NCI-H82 treated with DMSO at 0.1 percent for 48 hours (cell line): ENCODE data around the gene GRAMD2B.
A peak's percentile ranks its signal among the peaks of the same experiment; 100 is the strongest.
"Not testable (repeated sequence)": the region's sequence is repeated elsewhere in the genome, so short reads cannot be mapped to it uniquely, and the experiment has no call there.

Experiments used
- DNase-seq: peaks from one replicate; lab custom pipeline; 2025; ENCODE audit not compliant: unreplicated experiment; lab: John Stamatoyannopoulos, UW

The GRAMD2B gene

DNA sequence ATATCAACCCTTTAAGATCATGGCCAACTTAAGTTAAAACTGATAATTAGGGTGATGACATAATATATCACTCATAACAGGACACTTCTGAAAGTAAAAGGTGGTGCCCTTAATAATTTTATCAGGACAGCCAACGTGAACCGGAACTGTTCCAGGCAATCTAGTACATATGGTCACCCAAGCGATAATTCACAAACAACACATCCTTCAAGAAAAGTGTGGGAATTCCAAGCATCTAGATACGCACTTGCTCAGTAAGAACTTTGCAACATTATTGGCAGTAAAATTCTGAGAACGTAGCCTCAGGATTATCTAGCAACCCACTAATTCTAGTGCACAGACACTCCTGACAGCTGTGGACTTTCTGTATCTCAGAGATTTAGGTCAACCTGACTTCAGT lies 86.1 kb downstream of the GRAMD2B start:
- DNase-seq: no peak

DNA sequence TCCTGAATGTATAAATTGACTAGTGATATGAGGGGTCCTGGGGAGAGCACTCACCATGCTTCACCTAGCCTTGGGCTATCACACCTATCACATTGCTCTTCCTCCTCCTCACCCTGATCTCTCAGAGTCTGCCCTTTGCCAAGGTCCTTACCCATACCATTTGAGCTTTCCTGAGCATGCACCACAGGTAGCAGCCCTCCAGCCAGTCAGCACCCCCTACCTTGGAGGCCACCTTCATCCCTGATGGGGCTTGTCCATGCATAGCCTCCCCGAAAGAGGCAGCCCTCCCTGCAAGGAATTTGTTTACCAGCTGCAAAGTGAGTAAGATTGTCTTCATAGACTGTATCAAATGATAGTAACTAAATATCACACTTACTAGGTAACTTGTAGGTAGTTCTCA lies 88.8 kb downstream of the GRAMD2B start:
- no peak for DNase-seq

DNA sequence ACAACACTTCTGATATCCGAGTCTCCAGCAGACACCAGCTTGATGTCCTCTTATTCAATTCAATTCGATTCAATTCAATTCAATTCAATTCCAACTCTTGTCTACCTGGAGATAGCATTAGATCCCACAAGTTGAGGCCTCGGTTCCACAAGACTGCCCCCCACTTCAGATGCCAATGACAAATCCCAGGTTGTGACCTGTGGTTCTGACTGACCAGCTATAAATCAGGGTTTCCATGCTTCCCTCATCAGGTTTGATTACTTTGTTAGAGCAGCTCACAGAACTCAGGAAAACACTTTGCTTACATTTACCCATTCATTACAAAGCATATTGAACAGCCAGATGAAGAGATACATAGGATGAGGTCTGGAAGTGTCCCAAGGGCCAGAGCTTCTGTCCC lies 89.2 kb downstream of the GRAMD2B start:
- DNase-seq: no peak

DNA sequence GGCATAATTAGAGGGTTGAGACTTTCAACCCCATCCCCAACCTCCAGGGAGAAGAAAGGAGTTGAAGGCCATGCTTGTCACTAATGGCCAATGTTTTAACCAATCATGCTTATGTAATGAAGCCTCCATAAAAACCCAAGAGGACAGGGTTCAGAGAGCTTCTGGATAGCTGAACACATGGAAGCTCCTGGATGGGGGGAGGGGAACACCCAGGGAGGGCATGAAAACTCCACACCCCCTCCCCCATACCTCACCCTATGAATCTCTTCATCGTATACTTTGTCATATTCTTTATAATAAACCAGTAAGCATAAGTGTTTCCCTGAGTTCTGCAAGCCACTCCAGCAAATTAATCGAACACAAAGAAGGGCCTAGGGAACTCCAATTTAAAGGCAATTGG lies 90.1 kb downstream of the GRAMD2B start:
- DNase-seq: no peak

DNA sequence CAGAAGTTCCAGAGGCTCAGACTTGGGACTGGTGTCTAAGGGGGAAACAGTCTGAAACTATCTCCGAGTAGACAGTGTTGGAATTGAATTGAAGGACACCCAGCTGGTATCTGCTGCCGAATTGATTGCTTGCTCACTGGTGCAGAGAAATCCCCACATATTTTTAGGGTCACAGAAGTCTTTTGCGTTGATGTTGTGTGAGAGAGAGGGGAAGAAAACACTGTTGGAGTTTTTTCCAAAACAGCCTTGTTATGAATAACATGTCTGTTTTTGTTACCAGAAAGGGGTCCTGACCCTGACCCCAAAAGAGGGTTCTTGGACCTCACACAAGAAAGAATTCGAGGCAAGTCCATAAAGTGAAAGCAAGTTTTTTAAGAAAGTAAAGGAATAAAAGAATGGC lies 90.5 kb downstream of the GRAMD2B start:
- DNase-seq: no peak

DNA sequence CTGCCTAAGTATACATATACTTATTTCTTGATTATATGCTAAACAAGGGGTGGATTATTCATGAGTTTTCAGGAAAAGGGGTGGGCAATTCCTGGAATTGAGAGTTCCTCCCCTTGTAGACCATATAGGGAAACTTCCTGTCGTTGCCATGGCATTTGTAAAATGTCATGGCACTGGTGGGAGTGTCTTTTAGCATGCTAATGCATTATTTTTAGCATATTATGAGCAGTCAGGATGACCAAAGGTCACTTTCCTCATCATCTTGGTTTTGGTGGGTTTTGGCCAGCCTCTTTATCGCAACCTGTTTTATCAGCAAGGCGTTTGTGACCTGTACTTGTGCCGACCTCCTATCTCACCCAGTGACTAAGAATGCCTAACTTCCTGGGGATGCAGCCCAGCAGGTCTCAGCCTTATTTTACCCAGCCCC lies 90.9 kb downstream of the GRAMD2B start:
- no peak for DNase-seq

DNA sequence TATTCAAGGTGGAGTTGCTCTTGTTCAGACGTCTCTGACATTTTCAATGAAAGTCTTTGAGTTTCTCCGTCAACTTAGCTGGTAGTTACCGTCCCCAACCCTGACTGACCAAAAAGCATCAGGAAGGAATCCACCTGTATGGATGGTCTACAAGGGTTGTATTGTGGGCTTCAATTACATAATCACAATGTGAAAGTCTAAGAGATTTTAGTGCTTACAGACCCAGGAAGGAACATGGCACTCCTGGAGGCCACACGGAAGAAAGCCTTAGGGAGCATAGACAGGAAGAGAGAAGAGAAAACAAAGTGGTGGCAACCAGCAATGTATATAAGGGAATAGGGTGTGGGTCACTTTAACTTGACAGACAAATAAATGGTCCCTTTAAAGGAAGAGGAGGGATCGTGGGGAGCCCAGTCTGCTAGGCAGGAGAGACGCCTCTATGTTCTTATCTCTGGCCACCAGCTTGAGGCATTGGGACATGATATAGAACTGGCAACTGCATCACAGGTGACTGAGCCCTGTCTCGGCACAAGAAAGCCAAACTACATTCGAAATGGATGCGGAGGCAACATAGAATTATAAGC lies 91.4 kb downstream of the GRAMD2B start:
- DNase-seq: no peak

DNA sequence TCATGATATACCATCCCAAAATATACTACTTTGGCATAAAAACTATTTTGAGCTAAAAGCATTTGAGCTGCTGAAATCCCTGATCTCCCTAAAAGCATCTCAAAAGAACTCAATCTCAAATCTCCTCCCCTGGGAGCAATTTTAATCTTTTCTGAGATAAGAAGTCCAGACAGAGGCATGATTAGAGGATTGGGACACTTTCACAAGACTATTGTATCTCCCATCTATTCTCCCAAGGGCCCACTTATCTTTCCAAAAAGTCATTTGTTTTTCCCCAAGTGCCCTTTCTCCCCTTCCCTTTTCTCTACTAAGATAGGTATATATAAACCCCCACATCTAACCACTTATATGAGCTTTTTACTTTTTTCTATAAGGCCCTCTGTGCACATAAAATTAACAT lies 92.1 kb downstream of the GRAMD2B start:
- peak; percentile 76 for DNase-seq

DNA sequence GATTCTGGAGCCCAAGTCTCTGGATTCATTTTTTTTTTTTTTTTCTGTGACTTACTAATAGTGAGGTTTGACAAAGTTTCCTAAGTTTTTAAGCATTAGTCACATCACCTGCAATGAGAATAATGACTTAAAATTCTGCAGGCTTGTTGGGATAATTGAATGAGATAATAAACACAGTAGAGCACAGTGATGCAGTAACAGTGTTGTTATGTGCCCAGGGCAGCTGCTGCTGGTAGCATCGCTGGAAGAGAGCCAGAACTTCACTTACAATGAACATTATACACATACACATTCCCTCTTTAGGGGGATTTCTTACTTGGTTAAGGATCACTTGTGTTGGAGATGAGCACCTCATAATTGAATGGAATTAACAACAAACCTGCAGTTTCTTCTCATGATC lies 92.9 kb downstream of the GRAMD2B start:
- peak; percentile 55 for DNase-seq

DNA sequence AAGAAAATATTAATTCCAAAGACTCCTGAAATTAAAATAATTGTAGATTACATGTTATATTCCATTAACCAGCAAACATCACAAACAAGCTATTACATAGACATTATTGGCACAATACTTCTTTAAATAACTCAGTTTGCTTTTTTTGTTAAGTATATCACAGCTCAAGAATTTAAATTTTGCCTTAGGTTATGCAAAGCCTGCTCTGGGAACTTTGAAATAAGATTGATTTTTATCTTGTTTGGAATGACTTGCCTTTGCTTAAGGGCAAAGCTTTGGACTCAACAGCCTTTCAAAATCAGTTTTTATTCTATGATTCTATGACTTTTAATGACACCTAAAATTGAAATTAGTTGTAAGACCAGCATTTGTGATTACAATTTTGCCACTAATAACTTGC lies 93.6 kb downstream of the GRAMD2B start:
- DNase-seq: no peak

DNA sequence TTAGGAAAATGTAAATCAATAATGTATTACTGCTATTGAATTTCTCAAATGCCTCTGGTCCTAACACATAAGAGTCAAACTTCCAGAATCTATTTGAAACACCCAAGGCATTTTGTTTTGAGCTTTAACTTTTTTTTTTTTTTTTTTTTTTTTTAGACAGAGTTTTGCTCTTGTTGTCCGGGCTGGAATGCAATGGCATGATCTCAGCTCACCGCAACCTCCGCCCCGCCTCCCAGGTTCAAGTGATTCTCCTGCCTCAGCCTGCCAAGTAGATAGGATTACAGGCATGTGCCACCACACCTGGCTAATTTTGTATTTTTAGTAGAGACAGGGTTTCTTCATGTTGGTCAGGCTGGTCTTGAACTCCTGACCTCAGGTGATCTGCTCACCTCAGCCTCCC lies 96.0 kb downstream of the GRAMD2B start:
- DNase-seq: not testable (repeated sequence)

DNA sequence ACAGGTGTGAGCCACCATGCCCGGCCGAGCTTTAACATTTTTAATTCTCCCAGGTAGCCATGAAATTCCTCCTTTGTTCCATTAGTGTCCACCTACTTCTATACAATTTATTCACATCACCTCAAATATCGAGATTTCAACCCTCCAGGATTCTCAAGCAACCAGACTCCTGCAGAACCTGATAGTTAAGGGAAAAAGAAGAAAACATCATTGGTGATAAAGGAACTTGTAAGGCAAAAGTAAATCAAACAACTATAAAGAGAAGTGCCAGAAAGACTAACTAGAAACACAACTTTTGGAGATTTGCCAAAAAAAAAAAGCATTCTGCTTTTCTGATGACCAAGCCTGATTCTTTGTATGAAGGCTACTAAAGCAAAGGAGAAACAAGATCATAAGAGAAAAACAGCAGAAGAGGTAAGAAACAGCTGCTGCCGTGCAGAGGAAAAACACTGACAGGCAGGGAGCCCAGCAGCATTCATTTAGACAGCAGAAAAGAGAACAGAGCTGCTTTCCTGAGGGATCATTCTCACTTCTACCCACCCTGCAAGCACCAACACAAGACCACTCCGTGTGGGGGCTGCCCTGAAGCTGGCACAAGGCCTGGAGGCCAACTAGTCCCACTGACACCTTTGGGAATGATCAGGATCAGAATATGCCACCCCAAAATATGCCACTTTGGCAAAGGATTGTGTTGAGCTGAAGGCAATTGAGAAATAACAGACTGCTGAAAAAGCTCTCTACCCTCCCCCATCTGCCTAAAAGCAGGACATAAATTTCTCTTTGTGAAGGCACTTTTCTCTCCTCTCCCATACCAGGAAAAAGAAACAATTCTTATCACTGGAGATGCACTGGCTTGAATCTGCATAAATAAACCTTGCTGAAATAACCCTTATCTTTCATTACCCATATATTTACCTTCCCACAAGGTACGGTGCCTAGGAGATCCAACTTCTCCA lies 96.7 kb downstream of the GRAMD2B start:
- DNase-seq: no peak

DNA sequence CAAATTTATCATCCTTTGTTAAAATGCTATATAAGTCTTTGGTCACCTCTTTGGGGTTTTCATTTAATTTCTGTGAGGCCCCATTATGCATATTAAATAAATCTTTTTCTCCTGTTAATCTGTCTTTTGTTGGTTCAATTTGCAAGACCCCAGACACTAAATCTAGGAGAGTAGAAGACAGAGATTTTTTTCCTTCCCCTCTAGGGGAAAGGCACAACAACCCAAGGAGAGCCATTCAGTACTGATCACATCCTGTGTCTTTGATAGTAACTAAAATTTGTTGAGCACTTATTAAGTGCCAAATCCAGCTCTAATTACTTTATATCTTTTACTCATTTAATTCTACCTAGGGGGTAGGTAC lies 97.4 kb downstream of the GRAMD2B start:
- no peak for DNase-seq

DNA sequence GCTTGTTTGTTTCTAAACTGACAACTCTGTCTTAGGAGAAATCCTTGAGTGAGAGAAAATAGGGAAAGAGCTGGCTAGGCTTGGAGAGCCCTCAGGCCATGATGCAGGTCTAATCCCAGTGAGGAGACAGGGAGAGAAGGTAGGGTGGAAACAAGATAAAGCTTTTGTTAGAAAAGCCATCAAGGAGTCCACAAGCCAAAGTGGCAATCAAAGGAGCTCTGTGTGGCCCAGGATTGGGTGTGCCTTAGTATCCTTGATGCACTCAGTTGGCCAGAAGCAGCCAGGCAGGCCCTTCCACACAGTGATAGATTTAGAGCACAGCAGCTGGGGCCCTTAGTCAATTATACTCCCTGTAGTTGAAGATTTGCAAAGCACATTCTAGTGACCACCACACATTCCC lies 97.9 kb downstream of the GRAMD2B start:
- DNase-seq: no peak

DNA sequence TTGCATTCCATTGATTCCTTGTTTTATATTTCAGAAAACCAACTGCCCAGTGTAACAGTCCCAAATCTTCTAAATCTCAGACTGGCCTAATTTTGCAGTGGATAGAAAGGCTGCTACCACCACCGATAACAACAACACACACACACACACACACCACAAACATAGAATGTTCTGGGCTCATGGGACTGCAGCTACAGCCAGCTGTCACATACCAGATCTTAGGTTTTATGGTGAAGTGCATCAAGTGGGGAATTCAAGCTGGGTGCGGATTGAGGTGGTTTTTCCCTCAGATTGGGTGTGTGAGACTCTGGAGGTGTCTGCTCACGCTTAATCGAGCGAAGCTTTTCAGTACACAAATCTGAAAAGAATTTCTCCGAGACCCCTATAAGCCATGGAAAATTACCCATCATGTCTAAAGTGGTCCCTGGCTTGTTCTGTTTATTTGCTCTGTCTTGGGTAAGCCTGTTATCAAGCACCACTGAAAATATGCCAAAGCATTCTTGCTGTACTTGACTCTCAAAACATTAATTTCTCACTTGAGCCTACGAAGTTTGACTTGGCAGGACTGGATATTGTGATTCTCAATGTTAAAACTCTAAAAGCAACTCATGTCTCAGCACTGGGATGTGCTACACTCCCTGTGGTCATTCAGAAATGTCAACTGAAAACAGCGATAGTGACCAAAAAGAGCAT lies 100.8 kb downstream of the GRAMD2B start:
- DNase-seq: no peak

DNA sequence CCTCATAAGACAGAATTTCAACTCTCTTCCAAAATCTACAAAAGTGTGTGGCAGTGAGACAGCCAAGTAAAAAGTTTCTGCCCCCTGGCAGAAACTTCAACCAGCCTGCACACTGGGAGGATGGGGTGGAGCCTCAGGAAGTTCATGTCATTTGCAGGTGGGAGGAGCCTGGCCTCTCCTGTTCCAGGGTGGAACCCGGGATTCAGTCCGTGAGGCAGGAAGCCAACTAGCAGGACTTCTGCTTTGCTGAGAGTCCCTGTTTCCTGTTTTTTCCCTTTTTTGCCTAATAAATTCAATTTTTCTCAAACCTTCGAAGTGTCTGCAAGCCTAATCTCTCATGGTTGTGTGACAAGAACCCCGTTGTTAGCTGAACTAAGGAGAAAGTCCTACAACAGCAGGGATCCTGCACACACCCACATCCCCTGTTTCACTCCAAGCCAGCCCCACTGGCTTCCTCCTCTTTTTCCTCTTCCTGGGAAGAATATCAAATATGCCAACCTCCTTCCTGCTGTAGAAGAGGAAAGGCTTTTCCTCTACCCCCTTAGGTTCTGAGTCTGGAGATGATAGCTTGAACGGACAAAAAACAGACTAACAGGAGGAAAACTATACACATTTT lies 102.5 kb downstream of the GRAMD2B start:
- DNase-seq: no peak

DNA sequence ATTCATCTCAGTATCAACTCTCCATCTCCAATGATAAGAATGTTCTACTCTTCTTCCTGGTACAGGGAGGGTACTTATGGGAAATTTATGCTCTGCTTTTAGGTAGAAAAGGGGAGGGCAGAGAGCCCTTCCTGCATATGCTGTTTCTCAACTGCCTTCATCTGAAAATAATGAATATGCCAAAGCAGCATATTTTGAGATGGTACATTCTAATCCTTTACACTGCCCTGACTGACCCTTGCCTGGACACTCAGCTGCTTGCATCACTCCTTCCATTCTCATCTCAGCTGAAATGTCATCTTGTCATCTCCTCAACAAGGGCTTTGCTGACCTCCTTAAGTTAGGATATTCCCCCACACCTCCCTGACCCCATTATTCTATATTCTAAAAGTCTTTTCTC lies 103.3 kb downstream of the GRAMD2B start:
- DNase-seq: no peak

DNA sequence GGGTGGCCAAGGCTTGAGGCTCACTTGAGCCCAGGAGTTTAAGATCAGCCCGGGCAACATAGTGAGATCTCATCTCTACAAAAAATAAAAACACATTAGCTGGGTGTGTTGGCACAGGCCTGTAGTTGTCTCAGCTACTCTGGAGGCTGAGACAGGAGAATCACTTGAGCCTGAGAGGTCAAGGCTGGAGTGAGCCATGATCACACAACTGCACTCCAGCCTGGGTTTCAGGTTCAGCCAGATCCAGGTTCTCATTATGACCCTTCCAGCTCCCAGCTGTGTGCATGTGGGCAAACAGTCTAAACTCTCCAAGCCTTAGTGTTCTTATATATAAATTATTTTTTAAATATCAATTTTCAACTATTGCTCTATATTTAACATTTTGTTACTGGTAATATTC lies 103.9 kb downstream of the GRAMD2B start:
- DNase-seq: no peak

DNA sequence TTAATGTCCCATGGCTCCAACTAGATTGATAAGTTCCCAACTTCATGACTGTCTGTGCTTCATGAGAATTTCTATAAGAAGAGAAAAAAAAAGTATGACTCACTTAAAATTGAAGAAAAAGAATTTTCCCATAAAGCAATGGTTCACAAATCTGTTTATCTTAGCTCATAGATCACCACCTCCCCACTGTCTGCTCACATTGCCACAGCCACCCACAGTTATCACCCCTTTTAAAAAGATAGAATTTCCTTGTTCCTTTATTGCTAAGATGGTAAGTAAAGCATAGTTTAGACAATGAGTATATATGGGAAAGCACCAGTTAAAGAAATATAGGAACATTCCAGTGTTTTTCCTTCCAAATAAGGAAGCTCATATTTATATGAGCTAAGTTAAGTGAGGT lies 104.7 kb downstream of the GRAMD2B start:
- DNase-seq: no peak

DNA sequence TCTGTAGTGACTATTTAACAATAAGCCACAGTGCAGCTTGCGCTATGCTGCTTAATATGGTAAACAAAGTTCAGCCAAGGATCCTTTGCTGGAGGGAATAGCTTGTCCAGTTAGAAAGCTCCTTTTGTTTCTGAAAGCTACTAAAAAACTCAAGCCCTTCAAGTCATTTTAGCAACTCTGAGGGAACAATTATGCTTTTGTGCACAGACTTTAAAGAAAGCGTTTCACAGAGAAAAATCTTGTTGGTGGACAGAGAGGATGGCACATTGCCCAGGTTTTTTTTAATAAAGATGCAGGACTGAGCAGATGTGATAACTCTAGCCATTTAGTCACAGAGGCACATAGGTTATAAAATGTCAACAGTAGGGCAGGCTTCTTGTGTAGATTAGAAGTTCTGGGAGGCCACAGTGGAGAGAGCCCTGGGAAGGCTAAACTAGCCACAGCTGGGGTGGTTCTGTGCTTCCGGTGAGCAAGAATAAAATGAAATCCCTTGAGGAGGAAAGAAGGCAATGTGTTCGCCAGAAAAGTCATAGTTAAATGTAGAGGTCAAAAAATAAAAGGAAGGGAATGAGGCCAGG lies 108.4 kb downstream of the GRAMD2B start:
- no peak for DNase-seq

DNA sequence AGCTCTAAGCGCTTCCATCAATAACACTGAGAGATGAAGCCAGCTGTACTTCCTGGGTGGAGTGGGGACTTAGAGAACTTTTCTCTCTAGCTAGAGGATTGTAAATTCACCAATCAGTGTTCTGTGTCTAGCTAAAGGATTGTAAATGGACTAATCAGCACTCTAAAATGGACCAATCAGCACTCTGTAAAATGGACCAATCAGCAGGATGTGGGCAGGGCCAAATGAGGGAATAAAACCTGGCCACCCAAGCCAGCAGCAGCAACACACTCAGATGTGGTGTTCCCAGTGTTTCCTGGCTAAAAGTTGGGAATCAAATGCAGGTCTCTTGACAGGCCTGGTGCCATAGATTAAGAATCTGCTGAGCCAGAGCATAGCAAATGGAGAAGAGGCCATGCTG lies 111.3 kb downstream of the GRAMD2B start:
- no peak for DNase-seq
